ENCODE data around the gene PHLDB3. TPM values are rescaled to one million over a fixed set of nuclear protein-coding genes. Genes with fewer than 3 reads are reported as not detected.
A peak's percentile ranks its signal among the peaks of the same experiment; 100 is the strongest.

Gene PHLDB3
- total and polyA plus RNA-seq, 2 of the 13 experiments (the other 11 are each of a cell fraction or from before 2014, with no cell fraction given) = 11.3 to 14.5 TPM

DNA sequence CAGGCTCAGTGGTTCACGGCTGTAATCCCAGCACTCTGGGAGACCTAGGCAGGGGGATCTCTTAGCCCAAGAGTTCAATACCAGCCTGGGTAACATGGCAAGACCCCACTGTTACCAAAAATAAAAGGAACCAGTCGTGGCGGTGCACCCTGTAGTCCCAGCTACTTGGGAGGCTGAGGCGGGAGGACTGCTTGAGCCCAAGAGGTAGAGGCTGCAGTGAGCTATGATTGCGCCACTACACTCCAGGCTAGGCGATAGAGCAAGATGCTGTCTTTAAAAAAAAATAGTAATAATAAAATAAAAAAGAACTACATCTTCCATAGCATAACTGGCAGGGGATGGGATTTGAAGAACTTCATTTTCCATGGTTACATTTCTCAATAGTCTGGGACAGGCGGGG is 42.2 kb downstream of the PHLDB3 start:
- H3K4me3 ChIP-seq (replicated peaks in 1 of 3; ENCODE audit: insufficient read depth in 1 of 3, low read depth in 2 of 3, low read length in 3 of 3) = no peak overlapping the region
- TSS peak; percentile 61 for BruUV-seq (replicated peaks)
- no peaks in the 10 kb centered on the region for H4K20me1 ChIP-seq (ENCODE audit: insufficient read depth, low read length)
- no peak for FAIRE-seq
- no peaks in the 10 kb centered on the region for H3K9me3 ChIP-seq (ENCODE audit: low read length)
- WGBS (ENCODE audit: low lambda C conversion rate) = 91% methylated on average over 7 of the region's 7 CpGs
- DNase-seq (ENCODE audit: low spot score) = no peak
- H3K4me2 ChIP-seq (ENCODE audit: low read depth, low read length) = peak overlapping the region; percentile 79; the same call in 1 of the 2 replicates
- no peak overlapping the region for H3K9ac ChIP-seq (ENCODE audit: insufficient read depth, low read depth, low read length)
- ChIA-PET POLR2A (interaction anchor here (1.8 kb wide), 1 partner anchor 36 kb away, joined by 7 read pairs; no protein-coding TSS in a partner anchor), CTCF (ENCODE audit: low intra/inter-chr PET ratio, low total read pairs) (no interaction called here)
- in situ Hi-C loops (cut with HindIII; ENCODE audit: extremely low pct_ligation_motif_present, low pct_unique_long_range_greater_than_20kb) (no loop called here), intact Hi-C loops (cut with micrococcal nuclease; ENCODE audit: unreplicated experiment) (loop anchor here (2.0 kb wide), 1 partner anchor 42 kb away; the partner anchor contains the start of gene PHLDB3)
- no peaks in the 10 kb centered on the region for H3K27me3 ChIP-seq (ENCODE audit: control insufficient read depth in 1 of 2, insufficient read depth in 2 of 2, low read length in 2 of 2)
- peaks cover 40% of the 10 kb centered on the region for H3K4me1 ChIP-seq (ENCODE audit: insufficient read depth, low read length)
- H3K79me2 ChIP-seq (ENCODE audit: insufficient read depth, low read length) = no peaks in the 10 kb centered on the region
- H3K36me3 ChIP-seq (replicated peaks in 1 of 2; ENCODE audit: control insufficient read depth in 1 of 2, insufficient read depth in 2 of 2, low read length in 2 of 2) = no peaks in the 10 kb centered on the region
- no peak overlapping the region for H3K27ac ChIP-seq (ENCODE audit: extremely low read length, insufficient read depth, low read length)
- ATAC-seq = no peak
- TF ChIP-seq SP4 (CRISPR knock-in tag; IDR thresholded peaks at IDR 0.05) = no peak
- no peak for TF ChIP-seq ZNF460 (CRISPR knock-in tag; IDR thresholded peaks at IDR 0.05; ENCODE audit: borderline replicate concordance)
- TF ChIP-seq DDIT3 (CRISPR knock-in tag; IDR thresholded peaks at IDR 0.05) = no peak
- TF ChIP-seq, protein P1, sequence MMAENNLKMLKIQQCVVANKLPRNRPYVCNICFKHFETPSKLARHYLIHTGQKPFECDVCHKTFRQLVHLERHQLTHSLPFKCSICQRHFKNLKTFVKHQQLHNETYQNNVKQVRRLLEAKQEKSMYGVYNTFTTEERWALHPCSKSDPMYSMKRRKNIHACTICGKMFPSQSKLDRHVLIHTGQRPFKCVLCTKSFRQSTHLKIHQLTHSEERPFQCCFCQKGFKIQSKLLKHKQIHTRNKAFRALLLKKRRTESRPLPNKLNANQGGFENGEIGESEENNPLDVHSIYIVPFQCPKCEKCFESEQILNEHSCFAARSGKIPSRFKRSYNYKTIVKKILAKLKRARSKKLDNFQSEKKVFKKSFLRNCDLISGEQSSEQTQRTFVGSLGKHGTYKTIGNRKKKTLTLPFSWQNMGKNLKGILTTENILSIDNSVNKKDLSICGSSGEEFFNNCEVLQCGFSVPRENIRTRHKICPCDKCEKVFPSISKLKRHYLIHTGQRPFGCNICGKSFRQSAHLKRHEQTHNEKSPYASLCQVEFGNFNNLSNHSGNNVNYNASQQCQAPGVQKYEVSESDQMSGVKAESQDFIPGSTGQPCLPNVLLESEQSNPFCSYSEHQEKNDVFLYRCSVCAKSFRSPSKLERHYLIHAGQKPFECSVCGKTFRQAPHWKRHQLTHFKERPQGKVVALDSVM (CRISPR knock-in tag; IDR thresholded peaks at IDR 0.05) = peak; percentile 63
- no peak overlapping the region for H2AFZ ChIP-seq (ENCODE audit: low read length)

DNA sequence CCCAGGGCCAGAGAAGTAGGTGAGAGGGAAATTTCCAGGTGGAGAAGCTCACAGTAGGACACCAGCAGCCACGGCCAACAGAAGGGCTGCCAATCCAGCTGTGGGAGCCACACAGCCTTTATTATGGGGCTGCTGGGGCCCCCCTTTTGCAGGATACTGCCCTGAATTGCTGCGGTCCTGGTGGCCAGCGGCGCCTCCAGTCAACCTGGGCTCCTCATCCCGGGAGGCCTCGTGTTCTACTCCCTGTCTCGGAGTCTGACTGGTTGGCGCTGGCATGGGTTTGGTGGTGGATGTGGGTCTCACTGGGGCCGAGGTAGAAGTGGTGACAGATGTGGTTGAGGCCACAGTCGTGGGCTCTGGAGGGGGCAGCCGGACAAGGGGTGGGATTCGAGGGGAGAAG is 43.2 kb downstream of the PHLDB3 start:
- in situ Hi-C loops (cut with HindIII; ENCODE audit: extremely low pct_ligation_motif_present, low pct_unique_long_range_greater_than_20kb) = no loop called here
- Histone ChIP-seq H3K36me3 (replicated peaks in 1 of 2; ENCODE audit: control insufficient read depth in 1 of 2, insufficient read depth in 2 of 2, low read length in 2 of 2) (no peaks in the 10 kb centered on the region), H4K20me1 (ENCODE audit: insufficient read depth, low read length) (no peaks in the 10 kb centered on the region), H2AFZ (ENCODE audit: low read length) (no peak overlapping the region), H3K27me3 (ENCODE audit: control insufficient read depth in 1 of 2, insufficient read depth in 2 of 2, low read length in 2 of 2) (no peaks in the 10 kb centered on the region), H3K9me3 (ENCODE audit: low read length) (no peaks in the 10 kb centered on the region), H3K4me3 (replicated peaks in 1 of 3; ENCODE audit: insufficient read depth in 1 of 3, low read depth in 2 of 3, low read length in 3 of 3) (no peak overlapping the region), H3K4me2 (ENCODE audit: low read depth, low read length) (0 out of 2 replicates have a peak overlapping the region, but pooled peaks have one; percentile 57), H3K27ac (ENCODE audit: extremely low read length, insufficient read depth, low read length) (no peak overlapping the region), H3K9ac (ENCODE audit: insufficient read depth, low read depth, low read length) (no peak overlapping the region), H3K79me2 (ENCODE audit: insufficient read depth, low read length) (no peaks in the 10 kb centered on the region), H3K4me1 (ENCODE audit: insufficient read depth, low read length) (peaks cover 33% of the 10 kb centered on the region)
- intact Hi-C loops (cut with micrococcal nuclease; ENCODE audit: unreplicated experiment) = no loop called here
- ChIA-PET POLR2A (interaction anchor here (2.0 kb wide), 1 partner anchor 43 kb away, joined by 11 read pairs; the partner anchor contains the start of gene PHLDB3), CTCF (ENCODE audit: low intra/inter-chr PET ratio, low total read pairs) (no interaction called here)
- FAIRE-seq = no peak
- no peak for DNase-seq (ENCODE audit: low spot score)
- WGBS (ENCODE audit: low lambda C conversion rate) = 89% methylated on average over 12 of the region's 12 CpGs
- TF ChIP-seq CCAR2 (optimal IDR thresholded peaks at IDR 0.05; ENCODE audit: low read depth, low read length) = no peak
- no peak for ATAC-seq
- BruUV-seq (replicated peaks) = no TSS peak
